GM20431 (cell line): ENCODE data around the gene MAP4K1.
"Not testable (repeated sequence)": the region's sequence is repeated elsewhere in the genome, so short reads cannot be mapped to it uniquely, and the experiment has no call there.

Source experiments
- in situ Hi-C: fragments of 300-500 bp; cut with MseI, MboI; formaldehyde crosslinking; loops from one replicate; pipeline ENCODE4 v1.15.0; 2020; ENCODE audit warnings: low sequenced_read_pairs; ENCODE audit not compliant: unreplicated experiment

Gene MAP4K1

GRCh38 chr19:38631301-38631700, 13.5 kb upstream of the MAP4K1 start:
- in situ Hi-C loops = loop anchor here (5.0 kb wide), 1 partner anchor 84 kb away; no protein-coding TSS in a partner anchor

GRCh38 chr19:38629568-38629967, 11.8 kb upstream of the MAP4K1 start:
- in situ Hi-C loops = no loop called here

- in situ Hi-C loops = no loop called here
Observed at GRCh38 chr19:38626401-38626800, 8.6 kb upstream of the MAP4K1 start.

DNA sequence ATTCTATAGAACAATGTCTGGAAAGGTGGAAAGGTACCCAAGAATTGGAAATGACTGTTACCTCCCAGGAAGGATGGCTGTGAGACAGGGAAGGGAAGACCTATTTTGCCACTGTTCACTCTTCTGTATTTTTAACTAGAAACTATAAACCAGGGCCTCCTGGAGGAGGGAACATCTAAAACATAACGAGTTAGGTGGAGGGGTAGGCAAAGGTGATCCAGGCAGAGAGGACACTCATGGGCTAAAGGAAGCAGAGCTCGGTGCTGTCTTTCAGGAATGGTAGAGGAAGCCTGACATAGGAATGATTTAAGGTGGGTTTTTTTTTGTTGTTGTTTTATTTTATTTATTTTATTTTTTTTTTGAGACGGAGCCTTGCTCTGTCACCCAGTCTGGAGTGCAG, 7.1 kb upstream of the MAP4K1 start:
- in situ Hi-C loops = no loop called here

DNA sequence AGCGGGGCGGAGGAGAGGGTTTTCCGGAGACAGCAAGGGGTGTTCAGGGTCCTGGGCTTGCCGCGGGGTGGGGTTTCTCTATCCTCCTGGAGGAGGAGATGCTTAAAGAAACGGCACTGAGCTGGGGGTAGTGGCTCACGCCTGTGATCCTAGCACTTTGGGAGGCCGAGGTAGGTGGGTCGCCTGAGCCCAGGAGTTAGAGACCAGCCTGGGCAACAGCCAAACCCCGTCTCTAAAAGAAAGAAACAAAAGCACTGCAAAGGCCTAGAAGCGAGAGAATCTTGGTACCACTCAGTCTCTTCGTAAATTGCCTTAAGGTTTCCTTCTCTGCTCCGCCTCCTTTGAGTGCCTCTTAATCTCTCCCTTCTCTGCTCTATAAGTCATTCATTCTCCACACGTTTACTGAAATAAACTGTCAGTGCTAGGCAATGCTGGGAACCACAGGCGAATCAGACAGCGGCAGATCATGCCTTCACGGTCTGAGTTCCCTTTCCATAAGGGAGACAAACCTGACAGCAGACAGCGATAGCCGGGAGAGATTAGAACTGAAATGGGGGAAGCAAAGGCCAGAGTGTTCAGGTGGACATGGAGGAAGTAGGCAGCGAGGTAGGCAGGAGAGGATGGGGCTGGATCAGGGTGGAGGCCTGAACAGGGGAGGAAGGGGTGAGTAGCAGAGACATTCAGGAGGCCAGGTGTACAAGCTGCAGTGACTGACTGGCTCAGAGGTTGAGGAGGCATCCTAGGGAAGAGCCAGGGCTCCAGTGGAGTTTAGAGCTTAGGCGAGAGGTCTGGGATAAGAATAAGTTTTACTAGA, 1.8 kb upstream of the MAP4K1 start:
- in situ Hi-C loops = no loop called here

- in situ Hi-C loops = no loop called here
Observed at GRCh38 chr19:38618590-38619360, 1.0 kb upstream of the MAP4K1 start, which contains the start of gene EIF3K. TSS of gene EIF3K (plus strand) at chr19:38619188. CDS start at chr19:38619269, 81 bp downstream.

GRCh38 chr19:38617283-38617763, 430 bp downstream of the MAP4K1 start:
- in situ Hi-C loops = no loop called here

GRCh38 chr19:38616265-38616664, 1.5 kb downstream of the MAP4K1 start:
- in situ Hi-C loops = no loop called here

DNA sequence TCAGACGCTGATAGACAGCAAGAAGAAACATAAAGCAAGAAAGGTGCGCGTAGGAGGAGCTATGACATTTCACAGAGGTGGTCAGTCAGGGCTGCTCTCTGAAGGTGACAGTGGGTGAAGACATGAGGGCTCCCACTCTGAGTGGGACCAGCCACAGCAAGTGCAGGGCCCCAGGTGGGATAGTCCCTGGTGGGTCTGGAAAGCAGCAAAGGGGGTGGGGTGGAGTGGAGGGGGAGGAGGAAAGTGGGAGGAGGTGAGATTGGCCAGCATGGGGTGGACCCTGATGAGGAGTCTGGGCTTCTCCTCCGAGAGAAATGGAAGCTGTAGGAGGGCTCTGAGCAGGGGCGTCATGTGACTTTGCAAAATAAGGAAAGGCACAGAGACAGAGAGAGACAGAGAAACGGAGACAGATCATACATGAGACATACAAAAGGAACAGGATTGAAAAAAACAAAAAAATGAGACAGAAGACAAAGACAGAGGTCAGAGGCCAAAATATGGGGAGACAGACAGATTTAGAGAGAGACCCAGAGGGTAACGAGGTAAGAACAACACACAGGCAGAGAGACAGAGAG, 2.7 kb downstream of the MAP4K1 start:
- in situ Hi-C loops = no loop called here

- in situ Hi-C loops = no loop called here
Observed at GRCh38 chr19:38614289-38614688, 3.5 kb downstream of the MAP4K1 start.

- in situ Hi-C loops = no loop called here
Observed at GRCh38 chr19:38606131-38606530, 11.6 kb downstream of the MAP4K1 start.

- in situ Hi-C loops = not testable (repeated sequence)
Observed at GRCh38 chr19:38602856-38603255, 14.9 kb downstream of the MAP4K1 start.

- in situ Hi-C loops = no loop called here
Observed at GRCh38 chr19:38599722-38600121, 18.0 kb downstream of the MAP4K1 start.

GRCh38 chr19:38597075-38597474, 20.7 kb downstream of the MAP4K1 start:
- in situ Hi-C loops = no loop called here

- in situ Hi-C loops = no loop called here
Observed at GRCh38 chr19:38596057-38596981, 21.4 kb downstream of the MAP4K1 start.

DNA sequence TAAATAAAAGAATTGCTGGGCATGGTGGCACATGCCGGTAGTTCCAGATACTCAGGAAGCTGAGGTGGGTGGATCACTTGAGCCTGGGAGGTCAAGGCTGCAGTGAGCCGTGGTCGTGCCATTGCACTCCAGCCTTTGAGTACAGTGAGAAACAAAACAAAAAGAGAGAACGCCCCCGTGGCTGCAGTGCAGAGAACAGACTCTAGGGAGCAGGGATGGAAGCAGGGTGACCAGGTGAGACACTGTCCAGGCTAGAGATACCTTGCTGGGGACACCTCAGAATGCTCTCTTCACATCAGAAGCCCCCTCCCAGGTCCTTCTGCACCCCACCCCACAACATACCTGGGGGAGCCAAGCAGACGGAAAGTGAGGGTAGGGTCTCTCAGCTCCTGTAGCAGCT, 24.8 kb downstream of the MAP4K1 start:
- in situ Hi-C loops = no loop called here

DNA sequence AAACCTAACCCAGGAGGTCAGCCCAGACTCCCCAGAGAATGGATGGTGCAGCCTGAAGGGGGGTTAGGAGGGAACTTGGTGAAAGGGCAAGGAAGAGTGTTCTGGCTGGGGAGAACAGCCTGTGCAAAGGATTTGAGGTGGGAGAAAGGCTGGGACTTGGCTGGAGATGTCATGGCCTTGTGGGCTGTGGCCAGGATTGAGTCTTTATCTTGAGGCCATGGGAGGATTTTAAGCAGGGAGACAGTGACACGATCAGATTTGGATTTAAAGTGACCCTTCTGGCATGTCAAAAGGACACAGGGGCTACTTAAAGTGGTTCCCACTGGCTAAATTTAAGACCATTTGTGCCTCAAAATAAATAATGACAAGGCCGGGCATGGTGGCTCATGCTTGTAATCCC, 29.7 kb downstream of the MAP4K1 start:
- in situ Hi-C loops = no loop called here

DNA sequence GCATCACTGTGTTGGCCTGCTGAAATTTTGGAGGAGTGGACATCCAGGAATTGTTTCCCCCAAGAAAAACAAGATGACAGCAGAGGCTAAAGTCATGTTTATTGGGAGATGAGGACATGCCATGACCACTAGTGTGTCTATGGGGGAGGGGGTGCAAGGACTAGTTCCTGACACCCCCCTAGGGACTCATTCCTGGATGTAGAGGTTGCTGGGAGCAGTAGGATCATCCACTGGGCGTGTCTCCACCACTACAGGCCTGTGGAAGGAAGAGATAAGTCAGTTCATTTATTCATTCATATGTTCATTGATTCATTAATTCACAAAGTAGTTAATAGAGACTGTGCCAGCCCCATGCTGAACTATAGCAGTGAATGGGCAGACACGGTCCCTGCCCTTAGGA, 30.2 kb downstream of the MAP4K1 start:
- in situ Hi-C loops = no loop called here

GRCh38 chr19:38583985-38584305, 33.8 kb downstream of the MAP4K1 start:
- in situ Hi-C loops = no loop called here
